HAP-1 (cell line): ENCODE results near the gene COL1A1.

Experiments used
- DNase-seq, 2 experiments: peaks; one replicate each; pipeline ENCODE4 v3.0.0-alpha.2; 2016 to 2020; ENCODE audit warnings: low spot score in 2 of 2
- H3K27me3 ChIP-seq: fragments of 250-450 bp; sonication (Bioruptor Pico); 2 replicates; pipeline ENCODE4 v1.5.1; 2020; ENCODE audit warnings: low read depth, mild to moderate bottlenecking, moderate library complexity
- H3K36me3 ChIP-seq: fragments of 250-450 bp; sonication (Bioruptor Pico); replicated peaks from 2 replicates; pipeline ENCODE4 v1.5.1; 2020; ENCODE audit warnings: mild to moderate bottlenecking
- H3K4me1 ChIP-seq: fragments of 250-450 bp; sonication (Bioruptor Pico); 2 replicates; pipeline ENCODE4 v1.5.1; 2020; ENCODE audit warnings: mild to moderate bottlenecking
- H3K4me3 ChIP-seq: fragments of 250-450 bp; sonication (Bioruptor Pico); 2 replicates; pipeline ENCODE4 v1.5.1; 2020; ENCODE audit warnings: mild to moderate bottlenecking, moderate library complexity
- H3K9me3 ChIP-seq: fragments of 250-450 bp; sonication (Bioruptor Pico); 2 replicates; pipeline ENCODE4 v1.5.1; 2020; ENCODE audit warnings: mild to moderate bottlenecking, moderate library complexity
- in situ Hi-C: fragments of 300-500 bp; cut with MboI; formaldehyde crosslinking; loops from 3 replicates; pipeline ENCODE4 v1.14.3; 2020; ENCODE audit warnings: low sequenced_read_pairs, inconsistent platforms, mixed read lengths

The COL1A1 gene

GRCh38 chr17:50150354-50151040 lies 50.9 kb downstream of the COL1A1 start, which contains the start of gene PPP1R9B:
Gene PPP1R9B (minus strand): TSS chr17:50150677. CDS start chr17:50150513, 164 bp downstream.
- peak within 1 kb of the TSS; percentile 59 for H3K4me3 ChIP-seq
- in situ Hi-C loops = no loop called here
- DNase-seq = peak in 1 of 2 experiments; percentile 33
- no peaks in the 10 kb centered on the region for H3K9me3 ChIP-seq
- no peaks in the 10 kb centered on the region for H3K27me3 ChIP-seq
- peaks cover 16% of the 10 kb centered on the region for H3K4me1 ChIP-seq
- no peaks in the 10 kb centered on the region; the same call in 1 of the 2 replicates for H3K36me3 ChIP-seq

DNA sequence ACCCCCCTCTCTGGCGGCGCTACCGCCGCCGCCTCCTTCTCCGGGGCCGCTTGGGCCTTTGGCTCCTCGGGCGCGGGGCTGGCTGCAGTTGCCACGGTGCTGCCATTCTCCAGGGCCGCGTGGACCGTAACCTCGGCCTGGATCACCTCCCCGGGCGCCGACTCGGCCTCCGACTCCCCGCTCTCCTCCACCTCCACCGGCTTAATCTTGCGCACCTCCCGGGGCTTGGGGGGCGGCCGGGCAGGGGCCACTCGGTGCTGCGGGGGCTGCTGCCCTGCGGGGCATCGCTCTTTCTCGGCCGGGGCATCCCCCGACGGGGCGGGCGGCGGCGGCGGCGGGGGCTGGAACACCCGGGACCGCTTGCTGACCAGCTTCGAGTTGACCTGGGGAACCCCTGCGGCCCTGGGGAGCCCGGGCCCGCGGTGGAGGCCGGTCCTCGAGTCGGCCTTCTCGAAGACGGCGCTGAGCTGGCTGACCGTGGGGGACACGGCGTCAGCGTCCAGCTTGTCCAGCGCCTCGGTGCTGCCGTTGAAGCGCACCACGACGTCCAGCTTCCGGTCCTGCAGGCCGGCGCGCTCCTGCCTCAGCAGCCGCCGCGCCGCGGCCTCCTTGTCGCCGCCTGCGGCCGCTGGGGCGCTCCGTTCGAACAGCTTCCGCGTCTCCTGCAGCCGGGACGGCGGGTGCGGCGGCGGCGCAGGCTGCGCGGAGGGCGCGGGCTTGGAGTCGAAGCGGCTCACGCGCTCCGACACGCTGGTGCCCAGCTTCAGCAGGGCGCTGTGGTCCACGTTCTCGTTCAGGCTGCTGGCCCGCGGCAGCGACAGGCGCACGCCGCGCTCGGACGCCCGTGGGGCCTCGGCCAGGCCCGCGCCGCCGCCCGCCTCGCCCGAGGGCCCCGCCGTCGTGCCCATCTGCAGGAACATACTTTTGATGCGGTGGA lies 51.7 kb downstream of the COL1A1 start:
- H3K4me1 ChIP-seq = peaks cover 12% of the 10 kb centered on the region
- peak overlapping the region; percentile 59 for H3K4me3 ChIP-seq
- H3K27me3 ChIP-seq = no peaks in the 10 kb centered on the region
- peaks cover 6% of the 10 kb centered on the region for H3K36me3 ChIP-seq
- no peaks in the 10 kb centered on the region for H3K9me3 ChIP-seq
- peak in 1 of 2 experiments; percentile 58 for DNase-seq
- in situ Hi-C loops = no loop called here

DNA sequence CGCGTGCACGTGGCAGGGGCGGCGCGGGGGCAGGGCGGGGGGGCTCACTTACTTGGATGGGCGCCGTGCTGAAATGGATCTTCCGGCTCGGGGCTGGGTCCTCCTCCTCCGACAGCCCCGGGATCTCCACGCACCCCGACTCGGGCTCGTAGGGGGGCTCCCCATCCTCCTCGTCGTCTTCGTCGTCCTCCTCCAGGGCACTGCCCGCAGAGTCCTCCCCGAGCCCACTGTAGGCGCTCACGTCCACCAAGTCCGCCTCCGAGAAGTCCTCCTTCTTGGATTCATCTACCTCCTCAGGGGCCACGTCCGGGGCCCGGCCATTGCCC lies 52.4 kb downstream of the COL1A1 start:
- in situ Hi-C loops = no loop called here
- H3K4me1 ChIP-seq = peaks cover 12% of the 10 kb centered on the region
- H3K9me3 ChIP-seq = no peaks in the 10 kb centered on the region
- DNase-seq = no peak
- peak overlapping the region; percentile 59 for H3K4me3 ChIP-seq
- H3K27me3 ChIP-seq = no peaks in the 10 kb centered on the region
- H3K36me3 ChIP-seq = peaks cover 13% of the 10 kb centered on the region

DNA sequence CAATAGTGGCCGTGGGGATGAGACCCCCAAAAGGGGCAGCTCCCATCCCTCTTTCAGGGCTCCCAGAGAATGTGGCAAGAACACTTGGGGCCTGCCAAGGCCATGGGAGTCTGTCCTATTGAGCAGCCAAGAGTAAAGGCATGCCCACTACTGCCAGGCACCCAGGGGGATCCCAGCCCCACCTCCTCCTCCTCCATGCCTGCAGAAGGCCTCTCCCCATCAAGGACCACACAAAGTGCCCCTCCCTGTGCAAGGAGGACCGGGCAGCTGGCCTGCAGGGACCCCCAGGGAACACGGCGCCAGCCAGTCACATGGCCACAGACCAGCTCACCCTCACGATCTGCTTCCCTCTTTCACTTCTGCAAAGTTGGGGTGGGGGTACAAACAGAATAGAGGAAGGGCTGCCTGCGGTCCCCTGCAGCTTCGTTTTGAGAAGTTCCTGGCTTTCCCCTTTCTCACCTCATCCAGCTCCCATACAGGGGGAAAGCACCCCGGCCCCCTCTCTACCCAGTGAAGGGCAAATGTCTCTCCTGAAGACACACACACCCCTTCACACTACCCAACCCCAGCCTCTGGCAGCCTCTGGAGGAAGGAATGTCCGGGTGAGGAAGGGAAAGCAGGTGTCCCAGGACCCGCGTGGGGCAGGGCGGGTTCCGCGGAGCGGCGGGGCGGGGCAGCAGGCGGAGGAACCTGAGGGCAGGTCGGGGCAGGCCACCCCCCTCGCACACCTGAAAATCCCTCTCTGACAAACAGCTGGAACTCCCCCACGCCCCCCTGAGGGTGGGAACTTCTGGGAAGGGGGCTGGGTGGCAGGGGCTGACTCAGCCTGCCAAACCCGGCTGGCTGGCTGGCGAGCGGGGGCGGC lies 53.0 kb downstream of the COL1A1 start:
- DNase-seq = peak in 1 of 2 experiments; percentile 56
- Histone ChIP-seq H3K27me3 (no peaks in the 10 kb centered on the region), H3K9me3 (no peaks in the 10 kb centered on the region), H3K4me1 (peaks cover 12% of the 10 kb centered on the region), H3K4me3 (peak overlapping the region; percentile 59), H3K36me3 (peaks cover 19% of the 10 kb centered on the region)
- in situ Hi-C loops = no loop called here

DNA sequence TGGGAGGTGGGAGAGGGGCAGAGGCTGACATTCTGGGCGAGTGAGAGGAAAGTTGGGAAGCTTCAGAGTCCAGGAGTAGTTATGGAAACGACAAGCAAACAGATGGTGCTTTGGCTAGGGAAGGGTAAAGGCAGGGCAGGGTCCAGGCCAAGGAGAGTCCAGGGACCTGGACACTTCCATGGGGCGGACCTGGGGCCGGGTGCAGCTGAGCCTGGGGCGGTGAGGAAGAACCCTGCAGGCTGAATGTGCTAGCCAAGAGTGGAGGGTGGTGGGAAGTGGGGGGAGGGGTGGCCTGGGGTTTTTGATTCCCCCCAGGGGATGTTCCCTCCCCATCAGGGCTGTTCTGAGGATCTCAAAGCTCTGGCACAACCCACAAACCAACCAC lies 53.6 kb downstream of the COL1A1 start:
- peak in 1 of 2 experiments; percentile 46 for DNase-seq
- H3K4me3 ChIP-seq = peak overlapping the region; percentile 59
- in situ Hi-C loops = no loop called here
- peaks cover 12% of the 10 kb centered on the region for H3K4me1 ChIP-seq
- peaks cover 25% of the 10 kb centered on the region for H3K36me3 ChIP-seq
- H3K9me3 ChIP-seq = no peaks in the 10 kb centered on the region
- no peaks in the 10 kb centered on the region for H3K27me3 ChIP-seq

DNA sequence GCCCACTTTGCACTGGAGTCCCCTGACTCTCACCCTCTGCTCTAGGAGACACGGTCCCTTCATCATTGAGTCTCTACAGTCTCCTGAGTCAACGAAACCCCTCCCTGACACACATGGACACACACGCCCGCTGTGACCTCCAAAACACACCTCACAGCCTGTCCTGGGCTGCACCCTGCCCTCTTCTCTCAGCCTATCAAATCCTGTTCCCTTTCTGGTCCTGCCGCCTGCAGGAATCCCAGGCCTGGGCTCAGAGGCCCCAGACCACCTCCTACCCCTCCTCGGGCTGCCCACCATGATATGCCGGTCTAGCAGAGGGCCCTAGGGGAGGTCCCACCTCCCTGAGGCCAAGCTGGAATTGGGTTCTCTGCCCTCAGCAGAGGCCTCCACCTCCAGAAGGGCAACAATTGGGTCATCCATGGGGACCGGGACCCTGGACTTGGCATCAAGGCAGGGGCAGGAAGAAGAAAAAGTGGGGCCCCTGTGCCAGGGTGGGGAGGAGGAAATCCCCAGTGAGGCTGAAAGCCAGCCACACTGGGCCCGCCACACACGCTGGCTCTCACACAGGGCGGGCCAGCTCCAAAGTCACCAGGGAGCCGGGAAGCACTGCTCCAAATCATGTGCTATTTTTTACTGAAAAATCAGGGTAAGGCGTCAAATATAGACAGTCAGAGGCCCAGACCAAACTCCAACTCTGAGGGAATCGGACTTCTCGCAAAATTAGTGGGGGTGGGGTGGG lies 54.3 kb downstream of the COL1A1 start:
- Histone ChIP-seq H3K4me3 (peak overlapping the region; percentile 59), H3K4me1 (peaks cover 5% of the 10 kb centered on the region), H3K9me3 (no peaks in the 10 kb centered on the region), H3K27me3 (no peaks in the 10 kb centered on the region), H3K36me3 (peaks cover 32% of the 10 kb centered on the region)
- DNase-seq = no peak
- in situ Hi-C loops = no loop called here

DNA sequence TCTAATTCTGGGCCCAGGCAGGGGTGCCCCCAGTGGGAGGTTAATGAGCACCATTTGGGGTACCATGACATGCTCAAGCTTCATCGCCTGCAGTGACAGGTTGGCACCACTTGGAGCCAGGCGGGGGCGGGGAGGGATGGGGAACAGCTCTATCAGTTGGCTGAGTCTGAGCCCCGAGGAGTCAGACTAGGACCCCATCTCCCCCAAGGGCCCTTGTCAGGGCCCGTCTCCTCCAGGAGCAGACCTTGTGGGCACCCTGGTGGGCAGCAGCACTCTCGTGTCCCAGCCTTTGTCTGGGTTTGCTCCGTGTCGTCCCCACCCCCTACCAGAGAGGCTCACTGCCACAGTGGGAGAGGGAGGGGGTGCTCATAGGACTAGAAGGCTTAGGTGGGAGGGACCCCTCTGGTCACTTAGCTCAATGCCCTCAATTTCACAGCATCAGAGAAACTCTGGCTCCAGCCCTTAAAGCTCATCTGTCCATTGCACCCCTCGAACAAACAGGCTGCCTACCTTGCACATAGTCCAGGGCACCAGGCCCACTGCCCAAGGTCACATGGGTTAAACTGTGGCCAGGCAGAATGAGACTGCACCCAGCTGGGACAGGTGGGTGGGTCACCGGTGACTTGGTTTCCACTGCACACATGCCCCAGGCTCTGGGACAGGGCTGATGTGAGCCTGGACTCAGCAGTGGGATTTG lies 55.1 kb downstream of the COL1A1 start:
- peaks cover 38% of the 10 kb centered on the region for H3K36me3 ChIP-seq
- in situ Hi-C loops = no loop called here
- H3K4me1 ChIP-seq = peaks cover 3% of the 10 kb centered on the region
- H3K27me3 ChIP-seq = no peaks in the 10 kb centered on the region
- no peaks in the 10 kb centered on the region for H3K9me3 ChIP-seq
- no peak overlapping the region for H3K4me3 ChIP-seq
- DNase-seq = no peak

DNA sequence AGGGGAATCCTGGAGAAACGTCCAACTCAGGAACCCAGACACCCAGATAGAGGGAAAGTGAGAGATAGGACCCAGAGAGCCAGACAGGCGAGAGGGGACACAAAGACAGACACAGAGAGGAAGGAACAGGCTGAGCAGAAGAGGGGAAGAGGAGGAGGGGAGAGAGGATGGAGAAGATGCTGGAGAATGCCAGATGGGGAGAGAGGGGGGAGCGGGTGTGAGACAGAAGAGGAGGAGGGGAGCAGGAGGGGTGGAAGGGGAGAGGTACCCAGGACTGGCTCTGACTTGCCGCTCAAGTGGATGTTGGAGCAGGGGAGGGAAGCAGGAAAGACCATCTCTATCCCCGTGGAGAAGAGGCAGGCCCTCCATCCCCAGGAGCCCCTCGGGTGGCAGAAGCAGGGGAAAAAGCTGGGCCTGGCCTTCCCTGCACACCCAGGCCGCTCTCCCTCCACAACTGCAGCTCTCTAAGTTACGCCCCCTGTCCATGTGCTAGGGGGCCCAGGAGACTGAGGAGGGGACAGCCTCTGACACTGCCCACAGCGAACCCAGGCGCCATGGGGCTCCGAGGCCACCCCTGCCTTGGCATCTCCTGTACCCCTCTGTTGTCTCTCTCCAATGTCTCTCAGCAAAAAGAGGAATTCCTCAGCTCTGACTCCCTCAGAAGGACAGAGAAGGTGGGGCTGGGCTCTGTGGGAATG lies 55.8 kb downstream of the COL1A1 start:
- in situ Hi-C loops = no loop called here
- no peak for DNase-seq
- H3K36me3 ChIP-seq = peaks cover 44% of the 10 kb centered on the region
- no peaks in the 10 kb centered on the region for H3K9me3 ChIP-seq
- no peak overlapping the region for H3K4me3 ChIP-seq
- no peaks in the 10 kb centered on the region for H3K4me1 ChIP-seq
- no peaks in the 10 kb centered on the region for H3K27me3 ChIP-seq

DNA sequence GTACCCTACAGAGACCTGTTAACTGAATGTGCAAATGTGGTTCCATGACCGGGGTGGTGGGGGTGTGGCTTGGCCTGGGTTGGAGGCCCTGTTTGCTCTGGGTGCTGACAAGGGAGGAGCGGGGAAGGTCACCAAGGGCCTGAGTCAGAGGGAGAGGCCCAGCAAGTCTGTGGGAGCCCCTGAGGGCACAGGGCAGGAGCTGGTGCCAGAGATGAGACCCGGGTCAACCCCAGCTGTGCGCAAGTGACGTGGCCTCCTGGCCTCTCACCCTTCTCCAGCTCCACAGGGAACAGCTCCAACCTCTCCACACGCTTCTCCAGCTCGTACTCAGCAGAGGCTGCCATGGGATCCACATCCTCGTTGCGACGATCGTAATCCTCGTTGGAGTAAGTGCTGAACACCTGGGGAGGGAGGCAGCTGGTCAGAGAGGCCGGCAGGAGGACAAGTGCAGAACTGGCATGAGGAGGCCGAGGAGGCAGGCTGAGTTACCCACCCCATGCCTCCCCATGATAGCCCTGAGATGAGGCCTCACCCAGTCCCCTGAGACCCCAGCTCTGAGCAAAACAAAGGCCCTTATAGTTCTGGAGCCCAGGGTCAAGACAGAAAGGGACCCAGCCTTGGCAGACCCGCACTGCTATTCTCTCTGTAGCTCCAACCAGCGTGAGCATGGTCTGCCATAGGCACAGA lies 56.4 kb downstream of the COL1A1 start:
- Histone ChIP-seq H3K9me3 (peaks cover 3% of the 10 kb centered on the region), H3K4me3 (no peak overlapping the region), H3K36me3 (peaks cover 51% of the 10 kb centered on the region), H3K4me1 (no peaks in the 10 kb centered on the region), H3K27me3 (no peaks in the 10 kb centered on the region)
- no peak for DNase-seq
- in situ Hi-C loops = no loop called here

DNA sequence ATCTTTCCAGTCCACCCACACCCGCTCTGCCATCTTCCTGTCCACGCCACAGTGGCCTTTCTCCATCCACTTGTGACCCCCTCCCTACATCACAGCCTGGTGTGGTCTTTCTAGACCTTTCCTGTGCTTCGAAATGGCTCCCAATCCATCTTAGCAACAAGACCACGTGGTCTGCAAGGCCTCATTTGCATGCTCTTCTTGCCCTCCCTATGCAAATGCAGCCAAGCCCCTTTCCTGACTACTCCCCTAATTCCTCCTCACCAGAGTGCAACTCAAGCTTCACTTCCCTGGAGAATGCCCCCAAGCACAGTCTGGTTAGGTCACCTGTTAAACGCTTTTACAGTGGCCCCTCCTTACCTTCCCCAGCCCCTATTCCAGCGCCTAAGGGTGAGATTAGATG lies 57.1 kb downstream of the COL1A1 start:
- in situ Hi-C loops = no loop called here
- H3K9me3 ChIP-seq = peaks cover 3% of the 10 kb centered on the region
- H3K36me3 ChIP-seq = peaks cover 57% of the 10 kb centered on the region
- no peak overlapping the region for H3K4me3 ChIP-seq
- DNase-seq = no peak
- no peaks in the 10 kb centered on the region for H3K27me3 ChIP-seq
- H3K4me1 ChIP-seq = no peaks in the 10 kb centered on the region

DNA sequence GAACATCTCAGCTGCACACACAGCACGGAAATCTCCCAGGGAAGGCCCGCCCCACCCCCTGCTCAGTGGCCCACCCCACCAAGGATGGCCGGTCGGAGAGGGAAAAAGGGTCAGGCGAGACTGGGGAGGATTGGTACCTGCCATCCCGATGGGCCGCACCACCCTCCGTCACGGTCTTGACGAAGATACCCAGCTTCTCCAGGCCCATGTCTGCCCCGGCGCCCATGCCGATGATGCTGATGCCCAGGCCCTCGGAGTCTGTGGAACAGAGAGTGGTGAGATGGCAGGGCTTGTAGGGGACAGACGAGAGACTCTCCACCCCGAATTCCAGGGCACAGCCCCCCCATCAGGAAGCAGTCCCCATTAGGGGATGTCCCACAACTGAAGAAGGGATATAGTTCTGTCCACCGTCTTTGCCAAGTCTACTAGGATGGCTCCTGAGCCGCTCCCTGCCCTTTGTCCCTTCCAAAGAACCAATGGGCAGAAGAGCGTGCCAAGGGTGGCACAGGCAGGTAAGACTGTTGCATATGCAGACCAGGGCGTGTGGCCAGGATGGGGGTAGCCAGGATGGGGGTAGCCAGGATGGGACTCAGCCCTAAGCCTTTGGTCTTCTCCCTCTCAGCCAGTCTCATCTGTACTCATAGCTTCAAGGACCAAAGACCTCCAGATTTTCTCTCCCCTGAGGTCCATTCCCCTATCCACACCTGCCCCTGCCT lies 57.8 kb downstream of the COL1A1 start:
- H3K36me3 ChIP-seq = peaks cover 64% of the 10 kb centered on the region
- in situ Hi-C loops = no loop called here

More for the DNA sequence above, 57.8 kb downstream of the COL1A1 start:
- H3K9me3 ChIP-seq = peaks cover 3% of the 10 kb centered on the region
- DNase-seq = no peak
- no peaks in the 10 kb centered on the region for H3K27me3 ChIP-seq
- no peaks in the 10 kb centered on the region for H3K4me1 ChIP-seq
- H3K4me3 ChIP-seq = no peak overlapping the region
